SH-SY5Y (cell line): ENCODE data around the gene NKX2-4.

Experiments used
- GATA2 ChIP-seq: IDR thresholded peaks from 2 replicates; pipeline ENCODE4 v1.6.1; 2011; ENCODE audit warnings: mild to moderate bottlenecking, low read depth, low read length
- GATA3 ChIP-seq: IDR thresholded peaks from 2 replicates; pipeline ENCODE4 v1.6.1; 2011; ENCODE audit warnings: low read depth, mild to moderate bottlenecking, low read length, moderate library complexity

The NKX2-4 gene

DNA sequence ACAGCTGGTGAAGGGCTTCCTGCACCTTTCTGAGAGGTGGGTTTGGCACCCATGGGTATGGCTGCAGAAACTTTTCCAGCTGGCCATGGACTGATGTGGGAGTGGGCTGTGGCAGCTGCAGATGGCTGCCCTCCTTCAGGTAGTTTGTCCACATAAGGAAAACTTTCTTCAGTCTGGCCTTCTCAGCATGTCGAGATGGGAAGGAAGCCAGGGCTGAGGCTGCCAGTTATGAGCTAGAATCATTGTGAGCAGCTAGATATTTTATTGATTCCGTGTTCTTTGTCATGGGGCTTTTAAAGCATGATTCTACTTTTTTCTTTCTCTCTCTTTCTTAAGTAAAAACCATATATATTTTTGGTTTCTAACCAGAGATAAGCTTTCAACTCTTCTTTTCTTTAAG is 16.6 kb downstream of the NKX2-4 start:
- no peak for TF ChIP-seq GATA3
- TF ChIP-seq GATA2 = no peak

- no peak for TF ChIP-seq GATA3
Measured at GRCh38 chr20:21378259-21378658, 19.1 kb downstream of the NKX2-4 start.

GRCh38 chr20:21377701-21378100 is 19.6 kb downstream of the NKX2-4 start:
- TF ChIP-seq GATA3 (no peak), GATA2 (no peak)

DNA sequence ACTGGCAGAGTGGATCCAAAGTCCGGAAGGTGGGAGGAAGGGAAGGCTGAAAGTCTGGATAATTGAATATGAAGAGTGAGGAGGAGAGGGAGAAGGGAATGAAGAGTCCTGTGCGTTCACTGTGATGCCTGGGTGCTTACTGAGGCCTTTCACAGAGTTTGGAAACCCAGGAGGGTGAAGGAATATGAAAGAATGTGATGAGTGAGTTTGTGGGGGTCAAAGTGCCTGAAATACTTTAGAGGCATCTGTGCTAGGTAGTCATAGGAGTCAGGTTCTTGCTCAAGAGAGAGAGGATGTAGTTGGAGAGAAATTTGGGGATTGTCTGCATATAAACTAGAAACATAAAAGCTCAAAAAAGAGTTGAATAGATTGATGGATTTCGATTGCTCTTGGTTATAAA is 20.7 kb downstream of the NKX2-4 start:
- TF ChIP-seq GATA3 = no peak
- TF ChIP-seq GATA2 = no peak

DNA sequence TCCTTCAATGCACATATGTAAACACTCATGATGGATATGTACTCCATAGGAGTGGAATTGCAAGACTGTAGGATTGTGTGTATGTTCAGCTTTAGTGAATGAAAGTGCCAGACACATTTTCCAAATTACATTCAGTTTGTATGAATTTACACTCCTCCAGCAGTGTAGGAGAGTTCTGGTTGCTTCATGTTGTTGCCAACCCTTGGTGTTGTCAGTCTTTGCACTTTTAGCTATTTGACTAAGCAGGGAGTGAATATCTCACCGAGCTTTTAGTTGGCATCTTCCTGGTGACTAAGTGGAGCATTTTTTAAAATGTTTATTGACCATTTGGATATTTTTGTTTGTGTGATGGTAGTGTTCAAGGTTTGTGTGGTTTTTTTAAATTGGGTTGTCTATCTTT is 23.9 kb downstream of the NKX2-4 start:
- TF ChIP-seq GATA2 (no peak), GATA3 (no peak)

- TF ChIP-seq GATA2 (no peak), GATA3 (no peak)
Measured at GRCh38 chr20:21372016-21372415, 25.3 kb downstream of the NKX2-4 start.

GRCh38 chr20:21371193-21371592 is 26.1 kb downstream of the NKX2-4 start:
- TF ChIP-seq GATA2 (no peak), GATA3 (no peak)

DNA sequence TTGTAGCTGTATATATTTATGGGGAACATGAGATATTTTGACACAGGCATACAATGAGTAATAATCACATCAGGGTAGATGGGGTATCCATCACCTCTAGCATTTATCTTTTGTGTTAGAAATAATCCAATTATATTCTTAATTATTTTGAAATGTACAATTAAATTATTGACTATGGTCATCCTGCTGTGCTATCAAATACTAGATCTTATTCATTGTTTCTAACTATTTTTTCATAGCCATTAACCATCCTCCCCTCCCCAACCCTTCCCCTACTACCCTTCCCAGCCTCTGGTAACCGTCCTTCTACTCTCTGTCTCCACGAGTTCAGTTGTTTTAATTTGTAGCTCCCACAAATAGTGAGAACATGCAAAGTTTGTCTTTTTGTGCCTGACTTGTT is 28.5 kb downstream of the NKX2-4 start:
- TF ChIP-seq GATA3 (no peak), GATA2 (no peak)

DNA sequence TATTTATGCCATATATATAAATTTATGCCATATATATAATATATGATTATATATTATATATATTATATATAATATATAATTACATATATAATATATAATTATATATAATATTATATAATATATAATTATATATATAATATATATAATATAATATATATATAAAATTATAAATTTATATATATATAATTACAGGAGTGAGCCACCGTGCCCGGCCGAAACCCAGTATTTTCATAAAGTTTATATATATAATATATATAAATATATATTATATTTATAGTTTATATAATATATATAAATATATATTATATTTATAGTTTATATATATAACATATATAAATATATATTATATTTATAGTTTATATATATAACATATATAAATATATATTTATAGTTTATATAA is 31.6 kb downstream of the NKX2-4 start:
- TF ChIP-seq GATA2 (no peak), GATA3 (no peak)

DNA sequence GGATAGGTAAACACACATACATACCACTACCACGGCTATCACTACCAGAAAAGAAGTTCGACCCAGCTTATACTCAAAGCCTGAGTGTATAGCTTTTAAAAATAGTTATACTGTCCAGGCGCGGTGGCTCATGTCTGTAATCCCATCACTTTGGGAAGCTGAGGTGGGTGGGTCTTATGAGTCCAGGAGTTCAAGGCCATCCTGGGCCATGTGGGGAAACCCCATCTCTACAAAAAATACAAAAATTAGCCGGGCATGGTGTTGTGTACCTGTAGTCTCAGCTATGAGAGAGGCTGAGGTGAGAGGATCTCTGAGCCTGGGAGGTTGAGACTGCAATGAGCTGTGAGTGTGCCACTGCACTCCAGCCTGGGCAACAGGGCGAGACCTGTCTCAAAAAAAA is 32.9 kb downstream of the NKX2-4 start:
- TF ChIP-seq GATA3 = no peak
- TF ChIP-seq GATA2 = no peak

GRCh38 chr20:21361266-21361665 is 36.1 kb downstream of the NKX2-4 start:
- TF ChIP-seq GATA2 (no peak), GATA3 (no peak)

DNA sequence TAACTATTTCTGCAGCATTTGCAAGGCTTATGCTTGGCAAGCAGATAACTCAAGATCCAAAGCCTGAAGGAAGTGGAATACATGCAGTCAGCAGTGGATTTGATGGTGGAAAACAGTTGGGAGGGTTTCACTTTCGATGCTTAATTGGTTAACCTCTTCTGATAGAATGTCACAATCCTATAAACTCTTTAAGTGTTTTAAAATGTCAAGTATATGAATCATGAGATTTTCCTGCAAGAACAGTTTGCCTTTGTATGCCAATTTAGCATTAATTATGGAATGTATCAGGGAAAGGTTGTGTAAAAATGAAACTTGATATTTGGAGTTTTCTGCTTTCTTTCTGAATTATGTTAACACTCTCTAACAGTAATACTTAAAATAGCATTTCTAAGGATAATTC is 36.6 kb downstream of the NKX2-4 start:
- TF ChIP-seq GATA2 (no peak), GATA3 (no peak)

- no peak for TF ChIP-seq GATA2
- no peak for TF ChIP-seq GATA3
Measured at GRCh38 chr20:21358737-21359136, 38.6 kb downstream of the NKX2-4 start.

DNA sequence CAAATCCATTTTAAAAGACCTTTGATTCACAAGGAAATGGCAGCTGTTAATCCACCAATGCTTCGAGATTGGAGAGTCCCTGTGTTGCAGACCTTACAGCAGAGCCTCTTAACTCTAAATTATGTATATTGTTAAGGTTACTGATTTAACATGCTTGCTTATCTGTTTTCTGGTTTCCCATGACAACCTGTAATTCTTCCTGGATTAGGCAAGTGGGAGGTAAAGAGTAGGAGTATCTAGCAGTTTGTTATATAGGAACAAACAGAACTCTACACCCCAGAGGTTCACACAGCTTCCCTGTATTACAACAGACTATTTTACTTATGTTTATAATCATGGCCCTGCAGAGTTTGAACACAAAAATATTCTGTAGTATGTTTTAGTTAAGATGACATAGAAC is 39.5 kb downstream of the NKX2-4 start:
- no peak for TF ChIP-seq GATA3
- no peak for TF ChIP-seq GATA2

DNA sequence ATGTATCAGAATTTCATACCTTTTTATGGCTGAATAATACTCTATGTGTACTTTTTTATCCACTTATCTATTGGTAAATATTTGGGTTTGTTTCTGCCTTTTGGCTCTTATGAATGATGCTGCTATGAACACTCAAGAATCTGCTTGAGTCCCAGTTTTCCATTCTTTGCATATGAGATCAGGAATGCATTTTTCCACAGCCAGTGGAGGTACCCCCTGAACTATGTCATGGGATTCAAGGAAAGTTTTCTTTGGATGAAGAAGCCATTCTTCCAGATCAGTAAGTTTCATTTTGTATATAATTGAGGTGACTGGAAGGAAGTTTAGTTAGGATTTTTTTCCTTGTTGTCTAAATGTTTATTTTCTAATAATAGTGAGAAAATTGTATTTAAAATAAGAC is 40.9 kb downstream of the NKX2-4 start:
- TF ChIP-seq GATA2 (no peak), GATA3 (no peak)

DNA sequence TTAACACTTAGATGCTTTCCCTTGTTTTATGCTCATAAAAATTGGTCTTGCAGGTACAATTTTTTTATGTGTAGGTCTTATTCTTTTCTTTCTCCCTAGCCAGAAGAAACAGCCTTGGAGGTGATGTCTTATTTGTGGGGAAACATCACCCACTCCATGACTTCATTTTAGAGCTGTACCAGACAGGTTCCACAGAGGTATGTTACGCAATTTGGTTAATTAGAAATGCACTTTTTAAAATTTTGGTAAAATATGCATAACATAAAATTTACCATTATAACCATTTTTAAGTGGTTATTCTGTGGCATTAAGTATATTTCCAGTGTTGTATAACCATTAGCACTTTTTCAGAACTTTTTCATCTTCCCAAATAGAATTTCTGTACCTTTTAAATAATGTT is 41.3 kb downstream of the NKX2-4 start:
- TF ChIP-seq GATA3 (no peak), GATA2 (no peak)
